ENCODE measurements around the gene UTP25. TPM values are rescaled to one million over a fixed set of nuclear protein-coding genes. Genes with fewer than 3 reads are reported as not detected.

Gene UTP25
- total RNA-seq, 1 experiment from 2014 or later: 9.5 TPM

- ChIA-PET CTCF (interaction anchor here (0.8 to 1.2 kb wide), 4 partner anchors 10 to 35 kb away, joined by 3 to 4 read pairs (median 3); no protein-coding TSS in a partner anchor), POLR2A (no interaction called here)
- peaks cover 9% of the 10 kb centered on the region for H3K4me1 ChIP-seq (ENCODE audit: control insufficient read depth, insufficient read depth, low read length)
- BruUV-seq (replicated peaks): no TSS peak
- in situ Hi-C loops (cut with HindIII; ENCODE audit: low pct_unique_long_range_greater_than_20kb, low sequenced_read_pairs) (no loop called here), intact Hi-C loops (cut with micrococcal nuclease; ENCODE audit: unreplicated experiment) (no loop called here)
- H3K27ac ChIP-seq (ENCODE audit: low read length): no peak overlapping the region
- TF ChIP-seq, protein P1, sequence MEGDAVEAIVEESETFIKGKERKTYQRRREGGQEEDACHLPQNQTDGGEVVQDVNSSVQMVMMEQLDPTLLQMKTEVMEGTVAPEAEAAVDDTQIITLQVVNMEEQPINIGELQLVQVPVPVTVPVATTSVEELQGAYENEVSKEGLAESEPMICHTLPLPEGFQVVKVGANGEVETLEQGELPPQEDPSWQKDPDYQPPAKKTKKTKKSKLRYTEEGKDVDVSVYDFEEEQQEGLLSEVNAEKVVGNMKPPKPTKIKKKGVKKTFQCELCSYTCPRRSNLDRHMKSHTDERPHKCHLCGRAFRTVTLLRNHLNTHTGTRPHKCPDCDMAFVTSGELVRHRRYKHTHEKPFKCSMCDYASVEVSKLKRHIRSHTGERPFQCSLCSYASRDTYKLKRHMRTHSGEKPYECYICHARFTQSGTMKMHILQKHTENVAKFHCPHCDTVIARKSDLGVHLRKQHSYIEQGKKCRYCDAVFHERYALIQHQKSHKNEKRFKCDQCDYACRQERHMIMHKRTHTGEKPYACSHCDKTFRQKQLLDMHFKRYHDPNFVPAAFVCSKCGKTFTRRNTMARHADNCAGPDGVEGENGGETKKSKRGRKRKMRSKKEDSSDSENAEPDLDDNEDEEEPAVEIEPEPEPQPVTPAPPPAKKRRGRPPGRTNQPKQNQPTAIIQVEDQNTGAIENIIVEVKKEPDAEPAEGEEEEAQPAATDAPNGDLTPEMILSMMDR (IDR thresholded peaks at IDR 0.05): no peak; the same call in 1 of the 2 replicates
- TF ChIP-seq TCF7L2 (IDR thresholded peaks at IDR 0.05; ENCODE audit: low read depth, low read length) (no peak), SIN3A (IDR thresholded peaks at IDR 0.05; ENCODE audit: borderline replicate concordance, insufficient read depth, low read depth, low read length) (no peak), POLR2AphosphoS5 (IDR thresholded peaks at IDR 0.05; ENCODE audit: low read depth, low read length) (no peak)
- TF ChIP-seq, protein P2, sequence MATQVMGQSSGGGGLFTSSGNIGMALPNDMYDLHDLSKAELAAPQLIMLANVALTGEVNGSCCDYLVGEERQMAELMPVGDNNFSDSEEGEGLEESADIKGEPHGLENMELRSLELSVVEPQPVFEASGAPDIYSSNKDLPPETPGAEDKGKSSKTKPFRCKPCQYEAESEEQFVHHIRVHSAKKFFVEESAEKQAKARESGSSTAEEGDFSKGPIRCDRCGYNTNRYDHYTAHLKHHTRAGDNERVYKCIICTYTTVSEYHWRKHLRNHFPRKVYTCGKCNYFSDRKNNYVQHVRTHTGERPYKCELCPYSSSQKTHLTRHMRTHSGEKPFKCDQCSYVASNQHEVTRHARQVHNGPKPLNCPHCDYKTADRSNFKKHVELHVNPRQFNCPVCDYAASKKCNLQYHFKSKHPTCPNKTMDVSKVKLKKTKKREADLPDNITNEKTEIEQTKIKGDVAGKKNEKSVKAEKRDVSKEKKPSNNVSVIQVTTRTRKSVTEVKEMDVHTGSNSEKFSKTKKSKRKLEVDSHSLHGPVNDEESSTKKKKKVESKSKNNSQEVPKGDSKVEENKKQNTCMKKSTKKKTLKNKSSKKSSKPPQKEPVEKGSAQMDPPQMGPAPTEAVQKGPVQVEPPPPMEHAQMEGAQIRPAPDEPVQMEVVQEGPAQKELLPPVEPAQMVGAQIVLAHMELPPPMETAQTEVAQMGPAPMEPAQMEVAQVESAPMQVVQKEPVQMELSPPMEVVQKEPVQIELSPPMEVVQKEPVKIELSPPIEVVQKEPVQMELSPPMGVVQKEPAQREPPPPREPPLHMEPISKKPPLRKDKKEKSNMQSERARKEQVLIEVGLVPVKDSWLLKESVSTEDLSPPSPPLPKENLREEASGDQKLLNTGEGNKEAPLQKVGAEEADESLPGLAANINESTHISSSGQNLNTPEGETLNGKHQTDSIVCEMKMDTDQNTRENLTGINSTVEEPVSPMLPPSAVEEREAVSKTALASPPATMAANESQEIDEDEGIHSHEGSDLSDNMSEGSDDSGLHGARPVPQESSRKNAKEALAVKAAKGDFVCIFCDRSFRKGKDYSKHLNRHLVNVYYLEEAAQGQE (IDR thresholded peaks at IDR 0.05; ENCODE audit: insufficient read depth in 1 of 2, low read depth in 2 of 2, low read length in 1 of 2): no peak
- ATAC-seq (no peak), DNase-seq (ENCODE audit: low read depth, low spot score) (no peak)
- H3K36me3 ChIP-seq (ENCODE audit: control insufficient read depth, insufficient read depth, low read length): no peaks in the 10 kb centered on the region
- H3K4me3 ChIP-seq (ENCODE audit: low read depth in 2 of 2, low read length in 2 of 2): no peak overlapping the region
- H3K9me3 ChIP-seq (ENCODE audit: control insufficient read depth, insufficient read depth, low read depth, low read length): no peaks in the 10 kb centered on the region
- no peaks in the 10 kb centered on the region; the same call in 1 of the 2 replicates for H3K27me3 ChIP-seq (ENCODE audit: control insufficient read depth, insufficient read depth, low read length)
Measured at GRCh38 chr1:209822706-209823105, 5.1 kb upstream of the UTP25 start.

DNA sequence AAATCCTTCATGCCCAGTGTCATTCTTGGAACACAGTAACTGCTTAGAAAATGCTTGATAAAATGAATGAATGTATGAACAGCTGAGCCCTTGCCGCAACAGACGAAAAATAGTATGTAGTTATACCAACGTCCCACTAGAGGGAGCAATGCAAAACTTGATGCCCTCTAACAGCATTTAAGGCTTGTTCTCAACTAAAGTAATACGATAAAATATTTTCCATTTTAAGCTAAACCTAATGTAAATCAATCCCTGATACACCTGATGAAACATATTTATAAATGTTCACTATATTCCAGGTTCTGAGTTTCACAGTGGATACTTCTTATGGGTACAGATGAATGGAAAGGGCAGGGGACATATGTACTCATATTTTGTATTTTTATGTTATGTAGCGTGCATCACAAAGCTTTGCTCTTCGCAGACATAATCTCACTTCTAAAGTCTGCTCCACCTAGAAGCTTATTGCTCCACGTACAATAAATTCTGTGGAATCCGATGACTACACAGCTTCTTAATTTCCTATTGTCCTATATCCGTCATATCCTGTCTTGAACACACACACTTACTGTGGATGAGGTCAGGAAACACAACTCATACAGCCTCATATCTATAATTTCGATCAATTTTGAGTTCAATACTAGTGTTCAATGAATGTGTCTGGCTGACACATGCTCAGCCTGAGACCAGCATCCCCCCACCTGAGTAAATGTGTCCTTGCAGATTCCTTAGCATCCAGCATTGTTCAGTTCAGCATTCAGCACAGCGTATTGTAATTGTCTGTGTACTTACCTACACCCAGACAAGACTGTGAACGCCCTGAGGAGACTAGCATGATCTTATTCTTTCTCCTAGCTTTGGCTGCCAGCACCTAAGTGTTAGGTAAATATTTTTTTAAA lies 4.4 kb upstream of the UTP25 start:
- TF ChIP-seq, protein P1 (IDR thresholded peaks at IDR 0.05): peak; percentile 80
- no peak for TF ChIP-seq POLR2AphosphoS5 (IDR thresholded peaks at IDR 0.05; ENCODE audit: low read depth, low read length)
- no peak overlapping the region for H3K27ac ChIP-seq (ENCODE audit: low read length)
- intact Hi-C loops (cut with micrococcal nuclease; ENCODE audit: unreplicated experiment) (no loop called here), in situ Hi-C loops (cut with HindIII; ENCODE audit: low pct_unique_long_range_greater_than_20kb, low sequenced_read_pairs) (no loop called here)
- ATAC-seq (peak; percentile 67), DNase-seq (ENCODE audit: low read depth, low spot score) (no peak)
- POLR2A ChIA-PET: no interaction called here
- H3K4me3 ChIP-seq (ENCODE audit: low read depth in 2 of 2, low read length in 2 of 2): peak overlapping the region in 1 of 2 experiments; percentile 32; a peak in 2 of 4 replicates
- BruUV-seq (replicated peaks): no TSS peak
- H3K4me1 ChIP-seq (ENCODE audit: control insufficient read depth, insufficient read depth, low read length): peaks cover 9% of the 10 kb centered on the region
- no peaks in the 10 kb centered on the region for H3K9me3 ChIP-seq (ENCODE audit: control insufficient read depth, insufficient read depth, low read depth, low read length)
- no peaks in the 10 kb centered on the region for H3K36me3 ChIP-seq (ENCODE audit: control insufficient read depth, insufficient read depth, low read length)
- CTCF ChIA-PET: interaction anchor here (0.7 to 1.2 kb wide), 6 partner anchors 11 to 254 kb away, joined by 3 to 4 read pairs (median 3); no protein-coding TSS in a partner anchor
- H3K27me3 ChIP-seq (ENCODE audit: control insufficient read depth, insufficient read depth, low read length): no peaks in the 10 kb centered on the region; the same call in 1 of the 2 replicates

Data from Panc1 (cell line).